HG03025 (cell line): Measurements from ENCODE around the gene IST1.
"Not testable (repeated sequence)": the region's sequence is repeated elsewhere in the genome, so short reads cannot be mapped to it uniquely, and the experiment has no call there.

Experiments
- ATAC-seq: cut with Tn5 transposase; IDR thresholded peaks from one replicate; pipeline ENCODE4 v1.9.1; 2021; ENCODE audit warnings: mild to moderate bottlenecking, moderate library complexity; ENCODE audit not compliant: unreplicated experiment, low FRiP score

IST1 gene

GRCh38 chr16:71878911-71879310, 16.4 kb upstream of the IST1 start:
- ATAC-seq, result no peak

GRCh38 chr16:71880176-71880575, 15.2 kb upstream of the IST1 start:
- no peak for ATAC-seq

- ATAC-seq, result peak; percentile 1
These were observed 12.7 kb upstream of the IST1 start for GRCh38 chr16:71882505-71883167.

GRCh38 chr16:71883168-71883848, 12.0 kb upstream of the IST1 start:
- peak; percentile 45 for ATAC-seq

GRCh38 chr16:71883849-71884638, 11.3 kb upstream of the IST1 start, which contains the start of gene ZNF821:
Gene ZNF821, minus strand, starts transcription at chr16:71884182. Its CDS starts 4,236 bp downstream, at chr16:71879946.
- ATAC-seq, result peak; percentile 46

GRCh38 chr16:71885261-71885650, 10.1 kb upstream of the IST1 start:
- ATAC-seq, result no peak

- no peak for ATAC-seq
These were observed 6.2 kb upstream of the IST1 start for GRCh38 chr16:71889147-71889546.

- ATAC-seq, result no peak
These were observed 1.5 kb upstream of the IST1 start for GRCh38 chr16:71893888-71894228.

- peak; percentile 14 for ATAC-seq
These were observed 956 bp upstream of the IST1 start for GRCh38 chr16:71894229-71894920.

- peak; percentile 42 for ATAC-seq
These were observed 491 bp downstream of the IST1 start for GRCh38 chr16:71895679-71896365.

GRCh38 chr16:71896764-71897368, 1.5 kb downstream of the IST1 start:
- no peak for ATAC-seq

- ATAC-seq, result no peak
These were observed 3.8 kb downstream of the IST1 start for GRCh38 chr16:71899171-71899570.

- ATAC-seq, result no peak
These were observed 7.5 kb downstream of the IST1 start for GRCh38 chr16:71902656-71903365.

GRCh38 chr16:71903608-71904007, 8.3 kb downstream of the IST1 start:
- no peak for ATAC-seq

GRCh38 chr16:71904239-71904638, 8.9 kb downstream of the IST1 start:
- ATAC-seq, result no peak

GRCh38 chr16:71905765-71906164, 10.4 kb downstream of the IST1 start:
- ATAC-seq, result not testable (repeated sequence)

- no peak for ATAC-seq
These were observed 15.8 kb downstream of the IST1 start for GRCh38 chr16:71911121-71911520.

- ATAC-seq, result no peak
These were observed 17.4 kb downstream of the IST1 start for GRCh38 chr16:71912534-71913275.

GRCh38 chr16:71914802-71915201, 19.5 kb downstream of the IST1 start:
- no peak for ATAC-seq
